ENCODE data around the gene CCDC186.

DNA sequence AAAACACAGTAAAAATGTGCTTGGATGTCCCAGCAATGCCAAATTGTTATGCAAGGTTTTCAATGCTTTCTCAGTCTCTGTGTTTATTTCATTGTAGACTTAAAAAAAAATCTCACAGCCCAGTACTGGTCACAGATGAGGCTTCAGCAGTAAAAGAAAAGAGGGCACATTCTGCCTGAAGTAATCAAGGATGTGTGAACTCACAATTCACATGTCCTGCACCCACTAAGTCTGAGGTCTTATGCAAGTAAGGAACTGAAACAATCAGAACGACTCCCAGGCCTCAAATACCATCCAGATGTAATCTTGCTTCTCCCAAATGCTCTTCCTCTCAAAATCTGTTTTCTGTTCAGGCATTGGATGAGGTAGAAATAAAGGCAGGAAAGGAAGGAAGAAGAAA lies 96.7 kb downstream of the CCDC186 start:
- TF ChIP-seq, protein P1, sequence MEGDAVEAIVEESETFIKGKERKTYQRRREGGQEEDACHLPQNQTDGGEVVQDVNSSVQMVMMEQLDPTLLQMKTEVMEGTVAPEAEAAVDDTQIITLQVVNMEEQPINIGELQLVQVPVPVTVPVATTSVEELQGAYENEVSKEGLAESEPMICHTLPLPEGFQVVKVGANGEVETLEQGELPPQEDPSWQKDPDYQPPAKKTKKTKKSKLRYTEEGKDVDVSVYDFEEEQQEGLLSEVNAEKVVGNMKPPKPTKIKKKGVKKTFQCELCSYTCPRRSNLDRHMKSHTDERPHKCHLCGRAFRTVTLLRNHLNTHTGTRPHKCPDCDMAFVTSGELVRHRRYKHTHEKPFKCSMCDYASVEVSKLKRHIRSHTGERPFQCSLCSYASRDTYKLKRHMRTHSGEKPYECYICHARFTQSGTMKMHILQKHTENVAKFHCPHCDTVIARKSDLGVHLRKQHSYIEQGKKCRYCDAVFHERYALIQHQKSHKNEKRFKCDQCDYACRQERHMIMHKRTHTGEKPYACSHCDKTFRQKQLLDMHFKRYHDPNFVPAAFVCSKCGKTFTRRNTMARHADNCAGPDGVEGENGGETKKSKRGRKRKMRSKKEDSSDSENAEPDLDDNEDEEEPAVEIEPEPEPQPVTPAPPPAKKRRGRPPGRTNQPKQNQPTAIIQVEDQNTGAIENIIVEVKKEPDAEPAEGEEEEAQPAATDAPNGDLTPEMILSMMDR (IDR thresholded peaks at IDR 0.05; ENCODE audit: borderline replicate concordance, extremely low read depth, low read length, poor library complexity, severe bottlenecking): no peak
- TF ChIP-seq EZH2 (IDR thresholded peaks at IDR 0.05; ENCODE audit: borderline replicate concordance, low read depth, low read length, severe bottlenecking): no peak

Data from DND-41 (cell line).